Muscle layer of duodenum (tissue), 2 donors: ENCODE results near the gene MTUS2.

Experiments
- H3K27ac ChIP-seq: one replicate; pipeline ENCODE4 v1.7.0; 2013; ENCODE audit warnings: mild to moderate bottlenecking, low read length
- H3K27me3 ChIP-seq: one replicate; pipeline ENCODE4 v1.7.0; 2013; ENCODE audit warnings: low read depth, mild to moderate bottlenecking, control low read depth, low read length
- H3K36me3 ChIP-seq, 2 donors: one replicate each; pipeline ENCODE4 v1.7.0; 2013; ENCODE audit warnings: low read length in 2 of 2, control low read depth in 1 of 2, mild to moderate bottlenecking in 1 of 2; ENCODE audit not compliant: insufficient read depth in 2 of 2, control insufficient read depth in 1 of 2
- H3K4me1 ChIP-seq, 2 donors: one replicate each; pipeline ENCODE4 v1.7.0; 2013; ENCODE audit warnings: low read length in 2 of 2, mild to moderate bottlenecking in 2 of 2, control low read depth in 1 of 2, moderate library complexity in 1 of 2; ENCODE audit not compliant: insufficient read depth in 2 of 2, control insufficient read depth in 1 of 2
- H3K4me3 ChIP-seq, 2 donors: one replicate each; pipeline ENCODE4 v1.7.0; 2013; ENCODE audit warnings: low read length in 2 of 2, low read depth in 1 of 2, mild to moderate bottlenecking in 1 of 2
- H3K9me3 ChIP-seq, 2 donors: one replicate each; pipeline ENCODE4 v1.7.0; 2013; ENCODE audit warnings: low read length in 2 of 2, control low read depth in 1 of 2, mild to moderate bottlenecking in 1 of 2; ENCODE audit not compliant: control insufficient read depth in 1 of 2
- donor health status: healthy.

MTUS2 gene

DNA sequence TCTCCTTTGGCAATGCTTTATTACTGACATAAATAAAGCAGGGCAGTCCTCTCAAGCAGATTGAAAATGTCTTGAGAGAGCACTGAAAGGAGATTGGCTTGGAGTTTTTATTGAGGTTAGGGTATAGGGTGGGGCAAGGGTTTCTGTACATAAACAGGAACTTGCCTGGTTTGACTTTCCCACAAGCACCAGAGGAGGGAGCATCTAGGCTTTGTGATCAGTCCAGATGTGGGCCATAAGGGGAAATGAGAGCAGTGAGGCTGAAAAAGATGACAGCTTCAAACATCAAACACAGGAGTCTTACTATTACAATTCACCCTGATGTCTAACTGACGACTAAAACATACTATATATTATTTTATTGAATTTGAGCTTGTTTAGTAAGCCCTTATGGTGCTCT, 260.9 kb downstream of the MTUS2 start:
- H3K27me3 ChIP-seq, result no peaks in the 10 kb centered on the region
- H3K36me3 ChIP-seq, result no peaks in the 10 kb centered on the region
- H3K4me1 ChIP-seq, result peaks cover 0 to 2% of the 10 kb centered on the region in 2 donors
- H3K27ac ChIP-seq, result no peak overlapping the region
- H3K4me3 ChIP-seq, result no peak overlapping the region
- H3K9me3 ChIP-seq, result peaks cover 0 to 3% of the 10 kb centered on the region in 2 donors

DNA sequence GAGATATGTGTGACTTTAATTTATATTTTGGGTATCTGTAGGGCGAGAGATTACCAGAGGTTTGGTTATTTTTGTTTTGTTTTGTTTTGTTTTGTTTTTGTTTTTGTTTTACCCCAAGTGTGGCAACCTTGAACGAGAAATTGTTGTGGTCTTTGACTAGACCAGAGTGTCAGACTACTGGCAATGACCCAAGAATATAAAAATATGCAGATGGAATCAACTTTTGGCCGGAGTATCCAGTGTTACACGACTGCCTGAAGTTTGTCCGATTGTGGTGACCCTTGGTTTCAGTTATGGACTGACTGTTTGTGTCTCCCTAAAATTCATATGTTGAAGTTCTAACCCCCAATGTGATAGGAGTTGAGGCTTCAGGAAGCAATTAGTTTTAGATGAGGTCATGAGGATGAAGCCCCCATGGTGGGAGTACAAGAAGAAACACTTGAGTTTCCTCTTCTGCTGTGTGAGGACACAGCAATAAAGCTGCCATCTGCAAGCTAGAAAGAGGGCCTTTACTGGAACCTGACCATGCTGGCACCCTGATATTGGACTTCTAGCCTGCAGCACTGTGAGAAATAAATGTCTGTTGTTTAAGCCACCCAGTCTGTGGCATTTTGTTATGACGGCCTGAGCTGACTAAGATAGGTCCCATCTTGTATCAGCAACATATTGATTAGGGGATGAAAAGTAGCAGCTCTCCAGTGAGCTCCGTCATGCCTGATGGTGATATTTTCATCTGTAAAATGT, 261.7 kb downstream of the MTUS2 start:
- no peaks in the 10 kb centered on the region for H3K36me3 ChIP-seq
- peaks cover 0 to 3% of the 10 kb centered on the region in 2 donors for H3K9me3 ChIP-seq
- H3K4me3 ChIP-seq, result no peak overlapping the region

DNA sequence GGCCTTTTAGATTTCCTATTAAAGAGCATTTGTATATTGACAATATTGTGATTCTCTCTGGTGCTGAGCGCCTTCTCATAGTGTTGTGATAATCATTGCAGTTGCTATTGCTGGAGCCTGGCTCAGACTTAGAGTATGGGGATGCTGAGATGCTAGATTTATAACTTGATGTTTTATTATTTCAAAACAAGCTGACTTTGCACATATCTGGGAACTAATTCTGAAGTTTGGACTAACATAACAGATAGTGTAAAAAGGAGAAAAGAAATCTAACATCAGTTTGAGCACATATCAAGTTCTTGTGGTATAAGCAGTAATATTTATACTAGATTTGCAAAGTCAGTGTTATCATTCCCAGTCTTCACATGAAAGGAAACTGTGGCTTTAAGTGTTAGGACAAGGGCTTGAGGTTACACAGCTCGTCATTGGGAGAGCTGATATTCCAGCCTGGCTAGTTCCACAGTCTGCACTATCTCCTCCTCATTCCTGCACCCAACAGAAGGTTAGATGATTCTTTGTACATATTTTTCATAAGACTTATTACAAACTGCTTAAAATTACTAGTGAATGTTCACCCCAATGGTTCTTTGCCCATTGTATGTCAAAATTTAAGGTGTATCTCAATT, 279.8 kb downstream of the MTUS2 start:
- Histone ChIP-seq H3K9me3 (no peaks in the 10 kb centered on the region), H3K4me3 (no peak overlapping the region), H3K4me1 (peaks cover 0 to 3% of the 10 kb centered on the region in 2 donors), H3K27ac (no peak overlapping the region), H3K36me3 (no peaks in the 10 kb centered on the region), H3K27me3 (no peaks in the 10 kb centered on the region)

More for the DNA sequence above, 261.7 kb downstream of the MTUS2 start:
- Histone ChIP-seq H3K27ac (no peak overlapping the region), H3K27me3 (no peaks in the 10 kb centered on the region), H3K4me1 (peaks cover 0 to 2% of the 10 kb centered on the region in 2 donors)

DNA sequence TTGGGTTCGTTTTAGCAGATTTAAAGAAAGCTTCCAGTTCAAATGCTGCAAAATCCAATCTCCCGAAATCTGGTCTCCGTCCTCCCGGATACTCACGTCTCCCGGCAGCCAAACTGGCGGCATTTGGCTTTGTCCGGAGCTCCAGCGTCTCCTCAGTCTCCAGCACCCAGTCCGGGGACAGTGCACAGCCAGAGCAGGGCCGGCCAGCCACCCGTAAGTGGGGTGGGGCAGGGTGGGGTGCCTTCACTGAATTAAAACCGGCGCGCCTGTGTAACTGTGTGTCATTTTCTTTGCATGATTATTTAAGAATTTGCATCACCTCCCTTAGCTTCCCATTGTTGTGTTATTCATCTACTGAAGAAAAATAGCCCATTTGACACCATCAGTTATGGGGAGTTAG, 280.6 kb downstream of the MTUS2 start:
- H3K4me3 ChIP-seq, result no peak overlapping the region
- H3K36me3 ChIP-seq, result no peaks in the 10 kb centered on the region
- H3K9me3 ChIP-seq, result no peaks in the 10 kb centered on the region
- H3K4me1 ChIP-seq, result peaks cover 0 to 3% of the 10 kb centered on the region in 2 donors
- H3K27me3 ChIP-seq, result no peaks in the 10 kb centered on the region
- H3K27ac ChIP-seq, result no peak overlapping the region

DNA sequence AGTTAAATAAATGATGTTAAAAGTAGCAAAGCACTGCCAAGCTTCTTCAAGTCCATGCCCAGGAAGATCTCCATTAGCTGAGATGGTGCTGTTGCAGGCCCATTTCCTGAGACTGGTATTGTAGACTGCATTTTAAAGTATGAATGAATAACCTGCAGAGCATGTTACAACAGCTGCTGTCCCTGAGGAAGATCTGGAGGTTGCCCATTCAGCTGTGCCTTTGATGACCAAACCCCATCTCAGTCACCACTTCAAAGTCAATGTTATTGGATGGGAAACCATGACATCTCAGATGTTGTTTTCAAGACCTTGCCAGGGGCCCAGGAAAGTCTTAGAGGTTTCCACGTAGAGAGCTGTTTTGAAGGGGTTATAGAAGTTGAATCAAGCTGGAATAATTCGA, 281.3 kb downstream of the MTUS2 start:
- H3K27ac ChIP-seq, result no peak overlapping the region
- H3K9me3 ChIP-seq, result no peaks in the 10 kb centered on the region
- no peak overlapping the region for H3K4me3 ChIP-seq
- no peaks in the 10 kb centered on the region for H3K36me3 ChIP-seq
- H3K4me1 ChIP-seq, result peaks cover 0 to 3% of the 10 kb centered on the region in 2 donors
- H3K27me3 ChIP-seq, result no peaks in the 10 kb centered on the region

DNA sequence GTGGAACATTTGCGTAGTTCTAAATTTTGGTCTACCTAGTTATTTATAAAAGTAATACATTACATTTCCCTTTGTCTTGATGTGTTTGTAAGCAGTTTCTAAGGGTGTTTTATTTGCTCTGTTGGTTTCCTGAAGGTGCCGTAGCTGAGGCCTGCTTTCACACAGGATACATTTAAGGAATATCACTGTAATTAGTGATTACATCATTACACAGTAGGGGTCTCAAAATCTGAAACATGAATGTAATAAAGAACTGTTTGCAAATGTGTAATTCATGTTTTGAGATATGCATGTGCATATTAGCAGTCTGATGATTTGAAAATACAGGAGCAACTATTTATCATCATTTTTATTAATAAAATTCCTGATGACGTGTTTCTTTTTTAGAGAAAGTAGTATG, 281.8 kb downstream of the MTUS2 start:
- no peak overlapping the region for H3K4me3 ChIP-seq
- H3K27me3 ChIP-seq, result no peaks in the 10 kb centered on the region
- no peaks in the 10 kb centered on the region for H3K9me3 ChIP-seq
- peaks cover 0 to 3% of the 10 kb centered on the region in 2 donors for H3K4me1 ChIP-seq
- no peak overlapping the region for H3K27ac ChIP-seq
- no peaks in the 10 kb centered on the region for H3K36me3 ChIP-seq

DNA sequence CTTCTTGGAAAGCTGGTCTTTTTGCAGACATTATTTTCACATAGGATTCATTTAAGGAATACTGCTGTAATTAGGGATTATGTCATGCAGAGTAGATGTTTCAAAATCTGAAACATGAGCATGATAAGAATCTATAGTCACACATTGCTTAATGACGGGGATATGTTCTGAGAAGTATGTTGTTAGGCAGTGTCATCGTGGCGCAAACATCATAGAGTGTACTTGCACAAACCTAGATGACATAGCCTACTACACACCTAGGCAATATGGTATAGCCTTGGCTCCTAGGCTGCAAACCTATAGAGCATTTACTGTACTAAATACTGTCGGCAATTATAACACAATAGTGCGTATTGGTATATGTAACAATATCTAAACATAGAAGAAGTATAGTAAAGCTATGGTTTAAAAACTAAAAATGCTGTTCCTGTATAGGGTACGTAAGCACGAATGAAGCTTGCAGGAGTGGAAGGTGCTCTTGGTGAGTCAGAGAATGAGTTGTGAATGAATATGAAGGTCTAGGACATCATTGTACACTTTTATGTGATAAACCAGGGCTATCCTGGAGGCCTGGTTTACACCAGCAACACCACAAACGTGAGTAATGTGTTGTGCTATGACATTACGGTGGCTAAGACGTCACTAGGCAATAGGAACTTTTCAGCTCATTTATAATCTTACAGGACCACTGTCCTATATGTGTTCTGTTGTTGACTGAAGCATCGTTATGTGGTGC, 283.1 kb downstream of the MTUS2 start:
- Histone ChIP-seq H3K27me3 (no peaks in the 10 kb centered on the region), H3K4me1 (peaks cover 0 to 3% of the 10 kb centered on the region in 2 donors), H3K36me3 (no peaks in the 10 kb centered on the region), H3K27ac (no peak overlapping the region), H3K9me3 (no peaks in the 10 kb centered on the region), H3K4me3 (no peak overlapping the region)

DNA sequence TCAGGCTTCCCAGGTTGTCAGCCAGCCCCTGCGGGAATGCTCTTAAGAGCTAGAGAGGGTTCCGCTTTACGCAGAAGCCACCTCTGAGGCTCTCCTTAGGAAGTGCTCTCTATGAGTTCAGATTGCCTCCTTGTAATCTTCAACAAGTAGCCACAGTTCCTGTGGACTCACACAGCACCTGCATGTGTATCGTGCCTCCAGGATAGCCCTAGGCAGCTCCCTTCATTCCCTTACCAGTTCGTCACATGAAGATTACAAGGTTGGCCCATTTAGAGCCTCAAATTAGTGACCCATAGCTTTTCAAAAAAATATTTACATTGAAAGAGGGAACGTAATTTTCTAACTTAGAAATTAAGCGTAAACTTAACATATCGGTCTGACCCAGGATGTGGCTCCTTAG, 284.3 kb downstream of the MTUS2 start:
- H3K27me3 ChIP-seq, result no peaks in the 10 kb centered on the region
- no peaks in the 10 kb centered on the region for H3K36me3 ChIP-seq
- H3K9me3 ChIP-seq, result no peaks in the 10 kb centered on the region
- H3K4me1 ChIP-seq, result peaks cover 0 to 2% of the 10 kb centered on the region in 2 donors
- no peak overlapping the region for H3K4me3 ChIP-seq
- no peak overlapping the region for H3K27ac ChIP-seq

DNA sequence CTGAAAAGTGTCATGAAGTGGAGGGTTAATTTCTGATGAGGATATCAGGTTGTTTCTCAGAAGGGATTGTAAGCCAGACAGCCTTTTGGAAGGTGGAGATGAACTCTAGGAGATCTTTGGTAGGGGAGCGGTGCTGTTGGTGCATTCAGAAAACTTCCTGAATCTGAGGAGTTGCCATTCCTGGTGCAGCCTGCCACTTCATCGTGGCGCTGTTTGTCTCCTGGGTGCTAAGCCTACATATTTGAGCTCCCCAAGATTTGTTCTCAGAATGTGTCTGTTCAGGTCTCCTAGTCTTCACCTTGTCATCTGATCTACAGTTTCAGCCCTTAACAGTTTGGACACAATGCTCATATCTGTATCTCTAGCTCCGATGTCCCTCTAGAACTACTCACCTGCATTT, 285.6 kb downstream of the MTUS2 start:
- no peaks in the 10 kb centered on the region for H3K9me3 ChIP-seq
- H3K36me3 ChIP-seq, result no peaks in the 10 kb centered on the region
- H3K27ac ChIP-seq, result no peak overlapping the region
- H3K4me1 ChIP-seq, result no peaks in the 10 kb centered on the region
- H3K27me3 ChIP-seq, result no peaks in the 10 kb centered on the region
- no peak overlapping the region for H3K4me3 ChIP-seq

DNA sequence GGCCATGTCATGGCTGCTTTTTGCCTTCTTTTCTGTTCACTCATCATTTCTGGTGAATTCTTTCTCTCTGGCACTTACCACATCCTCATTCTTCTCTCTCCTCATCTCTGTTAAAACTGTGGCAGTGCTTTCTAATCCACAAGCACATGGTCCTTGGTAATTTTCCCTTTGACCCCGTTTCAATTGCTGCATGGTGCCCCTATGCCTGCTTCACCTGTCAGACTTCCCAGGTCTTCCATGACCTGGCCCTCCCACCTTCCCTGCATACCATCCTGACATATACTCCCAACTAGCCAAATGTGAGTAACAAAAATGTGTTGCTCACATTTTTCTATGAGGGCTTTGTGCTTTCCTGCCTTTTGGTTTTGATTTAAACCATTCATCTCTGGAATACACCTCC, 286.5 kb downstream of the MTUS2 start:
- Histone ChIP-seq H3K27me3 (no peaks in the 10 kb centered on the region), H3K4me1 (no peaks in the 10 kb centered on the region), H3K36me3 (no peaks in the 10 kb centered on the region), H3K27ac (no peak overlapping the region), H3K4me3 (no peak overlapping the region), H3K9me3 (no peaks in the 10 kb centered on the region)

DNA sequence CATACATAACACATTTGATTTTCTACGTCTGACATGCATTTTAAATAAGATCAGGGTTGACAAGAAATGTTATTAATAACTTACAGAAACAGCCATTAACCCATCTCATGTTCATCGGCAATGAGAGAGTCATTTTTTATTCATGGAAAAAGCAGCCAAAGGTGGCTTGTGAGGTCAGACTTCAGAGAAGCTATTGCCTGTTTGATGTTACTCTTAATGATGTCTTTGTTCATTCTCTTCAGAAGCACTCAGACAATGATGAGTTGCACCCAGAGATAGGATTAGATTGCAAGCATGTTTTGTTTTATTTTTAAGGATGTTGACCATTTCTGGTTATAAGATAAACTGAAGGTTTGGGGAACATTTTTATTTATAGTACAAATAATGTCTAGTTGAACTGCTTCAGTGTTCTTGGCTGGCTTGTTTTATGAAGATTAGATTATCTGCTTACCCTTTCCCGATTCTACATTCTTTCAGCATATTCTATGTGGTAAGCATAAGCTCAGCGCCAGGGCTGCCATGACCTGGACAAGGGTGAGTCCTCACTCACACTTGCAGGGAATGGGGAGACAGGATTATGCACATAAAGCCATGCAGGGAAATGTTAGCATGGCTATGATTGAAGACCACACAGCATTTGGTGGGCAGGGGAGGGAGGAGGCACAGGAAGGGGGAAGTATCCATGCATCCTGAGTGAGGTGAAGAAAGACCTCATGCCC, 288.1 kb downstream of the MTUS2 start:
- Histone ChIP-seq H3K4me3 (no peak overlapping the region), H3K36me3 (no peaks in the 10 kb centered on the region), H3K27ac (no peak overlapping the region), H3K9me3 (no peaks in the 10 kb centered on the region), H3K4me1 (no peaks in the 10 kb centered on the region), H3K27me3 (no peaks in the 10 kb centered on the region)
